Ammon's horn (tissue), 1 donor: ENCODE data around the gene HAVCR1.
"Not testable (repeated sequence)": the region's sequence is repeated elsewhere in the genome, so short reads cannot be mapped to it uniquely, and the experiment has no call there.

ENCODE experiments used
- DNase-seq: peaks from one replicate; pipeline ENCODE4 v3.0.0-alpha.2; 2016; ENCODE audit warnings: low spot score

HAVCR1 gene

GRCh38 chr5:157049605-157050004 lies 9.3 kb downstream of the HAVCR1 start:
- DNase-seq: no peak

- DNase-seq: no peak
Observed at GRCh38 chr5:157047898-157048297, 11.0 kb downstream of the HAVCR1 start.

GRCh38 chr5:157047016-157047415 lies 11.9 kb downstream of the HAVCR1 start:
- not testable (repeated sequence) for DNase-seq

GRCh38 chr5:157046041-157046440 lies 12.9 kb downstream of the HAVCR1 start:
- DNase-seq: peak; percentile 7

- no peak for DNase-seq
Observed at GRCh38 chr5:157045601-157046000, 13.3 kb downstream of the HAVCR1 start.

GRCh38 chr5:157038568-157039187 lies 20.2 kb downstream of the HAVCR1 start:
- no peak for DNase-seq

- not testable (repeated sequence) for DNase-seq
Observed at GRCh38 chr5:157034106-157035072, 24.5 kb downstream of the HAVCR1 start.

- DNase-seq: no peak
Observed at GRCh38 chr5:157033071-157033583, 25.8 kb downstream of the HAVCR1 start.

- DNase-seq: no peak
Observed at GRCh38 chr5:157030692-157031091, 28.2 kb downstream of the HAVCR1 start.

- no peak for DNase-seq
Observed at GRCh38 chr5:157029457-157029856, 29.5 kb downstream of the HAVCR1 start.

GRCh38 chr5:157027663-157028062 lies 31.3 kb downstream of the HAVCR1 start:
- not testable (repeated sequence) for DNase-seq

- DNase-seq: peak; percentile 8
Observed at GRCh38 chr5:157026789-157027424, 32.0 kb downstream of the HAVCR1 start.

- DNase-seq: no peak
Observed at GRCh38 chr5:157025093-157025698, 33.7 kb downstream of the HAVCR1 start.

- DNase-seq: no peak
Observed at GRCh38 chr5:157024208-157024959, 34.5 kb downstream of the HAVCR1 start.

GRCh38 chr5:157022024-157022423 lies 36.9 kb downstream of the HAVCR1 start:
- no peak for DNase-seq

GRCh38 chr5:157020511-157021222 lies 38.2 kb downstream of the HAVCR1 start:
- peak; percentile 3 for DNase-seq

GRCh38 chr5:157020002-157020401 lies 38.9 kb downstream of the HAVCR1 start:
- no peak for DNase-seq

- not testable (repeated sequence) for DNase-seq
Observed at GRCh38 chr5:157014143-157014542, 44.8 kb downstream of the HAVCR1 start.

- DNase-seq: no peak
Observed at GRCh38 chr5:157006262-157006661, 52.7 kb downstream of the HAVCR1 start.

GRCh38 chr5:157004893-157005551 lies 53.9 kb downstream of the HAVCR1 start:
- no peak for DNase-seq
